H9 (cell line): Measurements from ENCODE around the gene USH2A. TPM values are rescaled to one million over a fixed set of nuclear protein-coding genes. Genes with fewer than 3 reads are reported as not detected.

Experiments used
- DNase-seq: peaks from one replicate; pipeline ENCODE4 v3.0.0-alpha.2; 2017
- H2AFZ ChIP-seq: one replicate; pipeline ENCODE4 v1.6.1; 2013; ENCODE audit warnings: mild to moderate bottlenecking, low read length, control low read depth, moderate library complexity
- H2AK5ac ChIP-seq: 2 replicates; pipeline ENCODE4 v1.6.1; 2013; ENCODE audit warnings: low read length, control low read depth, mixed read lengths; ENCODE audit not compliant: insufficient read length
- H2BK120ac ChIP-seq: one replicate; pipeline ENCODE4 v1.6.1; 2013; ENCODE audit warnings: low read depth, mild to moderate bottlenecking, low read length, control low read depth, inconsistent platforms; ENCODE audit not compliant: poor library complexity, severe bottlenecking
- H2BK12ac ChIP-seq: 2 replicates; pipeline ENCODE4 v1.6.1; 2013; ENCODE audit warnings: low read length, control low read depth, mixed read lengths, low read depth; ENCODE audit not compliant: insufficient read length
- H2BK15ac ChIP-seq: 2 replicates; pipeline ENCODE4 v1.6.1; 2013; ENCODE audit warnings: low read depth, low read length, control low read depth
- H2BK20ac ChIP-seq: one replicate; pipeline ENCODE4 v1.6.1; 2013; ENCODE audit warnings: low read depth, mild to moderate bottlenecking, low read length, control low read depth, inconsistent platforms; ENCODE audit not compliant: poor library complexity, severe bottlenecking
- H2BK5ac ChIP-seq: 2 replicates; pipeline ENCODE4 v1.6.1; 2013; ENCODE audit warnings: low read length, control low read depth, mixed read lengths; ENCODE audit not compliant: insufficient read length
- H3K14ac ChIP-seq: 2 replicates; pipeline ENCODE4 v1.6.1; 2013; ENCODE audit warnings: low read length, control low read depth; ENCODE audit not compliant: insufficient read depth
- H3K18ac ChIP-seq: 2 replicates; pipeline ENCODE4 v1.6.1; 2013; ENCODE audit warnings: low read depth, mild to moderate bottlenecking, mixed read lengths, low read length, control low read depth; ENCODE audit not compliant: insufficient read length
- H3K23ac ChIP-seq: 2 replicates; pipeline ENCODE4 v1.6.1; 2013; ENCODE audit warnings: low read length, control low read depth, mixed read lengths, low read depth; ENCODE audit not compliant: insufficient read length
- H3K23me2 ChIP-seq: 2 replicates; pipeline ENCODE4 v1.6.1; 2013; ENCODE audit warnings: low read depth, mild to moderate bottlenecking, mixed read lengths, low read length, control low read depth; ENCODE audit not compliant: insufficient read length, poor library complexity, severe bottlenecking
- H3K27ac ChIP-seq: 2 replicates; pipeline ENCODE4 v1.5.1; 2013; ENCODE audit warnings: low read length, control low read depth, mixed read lengths, low read depth; ENCODE audit not compliant: insufficient read length
- H3K27me3 ChIP-seq: 2 replicates; pipeline ENCODE4 v1.6.1; 2013; ENCODE audit warnings: low read length, control low read depth, inconsistent platforms; ENCODE audit not compliant: insufficient read depth
- H3K4ac ChIP-seq: 2 replicates; pipeline ENCODE4 v1.6.1; 2013; ENCODE audit warnings: low read depth, mild to moderate bottlenecking, control low read depth, inconsistent platforms, low read length, moderate library complexity
- H3K4me1 ChIP-seq: 2 replicates; pipeline ENCODE4 v1.6.1; 2013; ENCODE audit warnings: low read length, control low read depth, inconsistent platforms; ENCODE audit not compliant: insufficient read depth
- H3K4me2 ChIP-seq: 2 replicates; pipeline ENCODE4 v1.6.1; 2013; ENCODE audit warnings: low read length, control low read depth, mixed read lengths; ENCODE audit not compliant: insufficient read length, insufficient read depth
- H3K56ac ChIP-seq: 2 replicates; pipeline ENCODE4 v1.6.1; 2013; ENCODE audit warnings: low read depth, mild to moderate bottlenecking, mixed read lengths, low read length, control low read depth; ENCODE audit not compliant: insufficient read length
- H3K79me1 ChIP-seq: 2 replicates; pipeline ENCODE4 v1.6.1; 2013; ENCODE audit warnings: low read depth, mild to moderate bottlenecking, moderate library complexity, low read length, control low read depth, inconsistent platforms; ENCODE audit not compliant: insufficient read depth, poor library complexity, severe bottlenecking
- H3K79me2 ChIP-seq: 2 replicates; pipeline ENCODE4 v1.6.1; 2013; ENCODE audit warnings: low read length, control low read depth, inconsistent platforms; ENCODE audit not compliant: insufficient read depth
- H3K9ac ChIP-seq: 2 replicates; pipeline ENCODE4 v1.6.1; 2013; ENCODE audit warnings: low read length, control low read depth, mixed read lengths; ENCODE audit not compliant: insufficient read length; ENCODE audit errors: extremely low read depth
- H3K9me3 ChIP-seq: one replicate; pipeline ENCODE4 v1.6.1; 2013; ENCODE audit warnings: low read depth, low read length, inconsistent platforms; ENCODE audit not compliant: control insufficient read depth
- H3T11ph ChIP-seq: one replicate; pipeline ENCODE4 v1.6.1; 2013; ENCODE audit warnings: mild to moderate bottlenecking, low read length, control low read depth, inconsistent platforms
- H4K20me1 ChIP-seq: one replicate; pipeline ENCODE4 v1.6.1; 2013; ENCODE audit not compliant: control insufficient read depth, insufficient read length, insufficient read depth
- H4K5ac ChIP-seq: 2 replicates; pipeline ENCODE4 v1.6.1; 2013; ENCODE audit warnings: low read depth, mild to moderate bottlenecking, mixed read lengths, low read length, control low read depth; ENCODE audit not compliant: insufficient read length
- H4K8ac ChIP-seq: replicated peaks from 2 replicates; pipeline ENCODE4 v1.6.1; 2013; ENCODE audit warnings: low read length, control low read depth, mixed read lengths, low read depth; ENCODE audit not compliant: insufficient read length
- H4K91ac ChIP-seq: 2 replicates; pipeline ENCODE4 v1.6.1; 2013; ENCODE audit warnings: low read depth, mild to moderate bottlenecking, moderate library complexity, mixed read lengths, low read length, control low read depth; ENCODE audit not compliant: insufficient read length
- H3K27ac Mint-ChIP-seq, 3 experiments: 2 replicates in 2 of 3; 3 replicates in 1 of 3; pipeline ENCODE4 v1.8.0; 2020 to 2021; ENCODE audit warnings: mixed read lengths in 3 of 3, mild to moderate bottlenecking in 1 of 3, moderate library complexity in 1 of 3
- H3K27me3 Mint-ChIP-seq: 2 replicates; pipeline ENCODE4 v1.8.0; 2021; ENCODE audit warnings: low read depth, mild to moderate bottlenecking, moderate library complexity, mixed read lengths
- H3K36me3 Mint-ChIP-seq, 3 experiments: 2 replicates in 2 of 3; 3 replicates in 1 of 3; pipeline ENCODE4 v1.8.0; 2020 to 2021; ENCODE audit warnings: low read depth in 3 of 3, mixed read lengths in 3 of 3; ENCODE audit not compliant: insufficient read depth in 1 of 3
- H3K4me1 Mint-ChIP-seq, 2 experiments: 2 replicates each; pipeline ENCODE4 v1.8.0; 2020; ENCODE audit warnings: mixed read lengths in 2 of 2
- H3K4me3 Mint-ChIP-seq, 2 experiments: 2 replicates in 1 of 2; 3 replicates in 1 of 2; pipeline ENCODE4 v1.8.0; 2020 to 2021; ENCODE audit warnings: mild to moderate bottlenecking in 2 of 2, mixed read lengths in 2 of 2, moderate library complexity in 1 of 2
- H3K9me3 Mint-ChIP-seq, 2 experiments: 2 replicates in 1 of 2; 3 replicates in 1 of 2; pipeline ENCODE4 v1.8.0; 2020; ENCODE audit warnings: mild to moderate bottlenecking in 2 of 2, mixed read lengths in 2 of 2, moderate library complexity in 1 of 2
- WGBS: extraction: QIAGEN DNeasy Blood & Tissue Kit; methylation state at CpG from one replicate; pipeline ENCODE4 v1.1.7; 2013; ENCODE audit warnings: missing lambda C conversion rate, low lambda C conversion rate, mixed read lengths; ENCODE audit not compliant: insufficient read length; ENCODE audit errors: extremely low coverage; 5-methylcytosine and 5-hydroxymethylcytosine counted together
- total RNA-seq: library from RNA; stranded (reverse); gene quantifications from 2 replicates; pipeline ENCODE4 v1.2.1, GENCODE V29; 2021
- TF ChIP-seq, protein P1 (sequence below): fragments of 200-600 bp; sonication (generic); conservative IDR thresholded peaks from 3 replicates; pipeline ENCODE4 v1.8.0; 2021; ENCODE audit warnings: antibody characterized with exemption, mild to moderate bottlenecking

USH2A gene
- total RNA-seq, 1 experiment from 2014 or later = 0.11 TPM

DNA sequence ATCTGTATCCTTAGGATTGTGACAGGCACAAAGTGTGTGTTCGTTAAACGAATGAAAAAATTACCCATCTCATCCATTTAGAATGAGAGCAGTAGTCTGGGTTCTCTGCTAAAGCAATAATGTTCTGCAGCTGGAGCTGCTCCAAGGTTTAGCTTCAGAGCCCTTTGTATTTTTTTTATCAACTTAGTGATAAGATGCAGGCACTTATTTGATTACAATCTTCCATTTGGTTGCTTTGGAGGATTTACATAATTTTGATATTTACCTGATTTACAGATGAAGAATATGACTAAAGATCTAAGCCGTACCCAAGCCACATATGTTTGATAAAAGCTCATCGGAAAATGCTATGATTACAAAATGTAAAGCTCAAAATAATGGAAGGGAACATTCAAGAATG lies 654.9 kb downstream of the USH2A start:
- H3T11ph ChIP-seq = no peak overlapping the region
- no peak overlapping the region for H3K23ac ChIP-seq
- H3K4me2 ChIP-seq = no peak overlapping the region
- TF ChIP-seq, protein P1, sequence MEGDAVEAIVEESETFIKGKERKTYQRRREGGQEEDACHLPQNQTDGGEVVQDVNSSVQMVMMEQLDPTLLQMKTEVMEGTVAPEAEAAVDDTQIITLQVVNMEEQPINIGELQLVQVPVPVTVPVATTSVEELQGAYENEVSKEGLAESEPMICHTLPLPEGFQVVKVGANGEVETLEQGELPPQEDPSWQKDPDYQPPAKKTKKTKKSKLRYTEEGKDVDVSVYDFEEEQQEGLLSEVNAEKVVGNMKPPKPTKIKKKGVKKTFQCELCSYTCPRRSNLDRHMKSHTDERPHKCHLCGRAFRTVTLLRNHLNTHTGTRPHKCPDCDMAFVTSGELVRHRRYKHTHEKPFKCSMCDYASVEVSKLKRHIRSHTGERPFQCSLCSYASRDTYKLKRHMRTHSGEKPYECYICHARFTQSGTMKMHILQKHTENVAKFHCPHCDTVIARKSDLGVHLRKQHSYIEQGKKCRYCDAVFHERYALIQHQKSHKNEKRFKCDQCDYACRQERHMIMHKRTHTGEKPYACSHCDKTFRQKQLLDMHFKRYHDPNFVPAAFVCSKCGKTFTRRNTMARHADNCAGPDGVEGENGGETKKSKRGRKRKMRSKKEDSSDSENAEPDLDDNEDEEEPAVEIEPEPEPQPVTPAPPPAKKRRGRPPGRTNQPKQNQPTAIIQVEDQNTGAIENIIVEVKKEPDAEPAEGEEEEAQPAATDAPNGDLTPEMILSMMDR = no peak
- no peak overlapping the region for H3K56ac ChIP-seq
- Mint-ChIP-seq H3K27ac (peak overlapping the region; percentile 0 to 94 (median 85); a peak in 4 of 7 replicates), H3K27me3 (no peaks in the 10 kb centered on the region), H3K36me3 (no peaks in the 10 kb centered on the region; a peak in 1 of 7 replicates), H3K4me3 (no peak overlapping the region), H3K9me3 (no peaks in the 10 kb centered on the region), H3K4me1 (peaks cover 37 to 40% of the 10 kb centered on the region in 2 experiments)
- H3K27me3 ChIP-seq = no peaks in the 10 kb centered on the region
- H3K27ac ChIP-seq = no peak overlapping the region
- H3K4me1 ChIP-seq = peaks cover 9% of the 10 kb centered on the region; the same call in 1 of the 2 replicates
- H3K79me1 ChIP-seq = no peaks in the 10 kb centered on the region
- no peak overlapping the region for H3K18ac ChIP-seq
- H2BK5ac ChIP-seq = no peak overlapping the region
- H3K79me2 ChIP-seq = no peaks in the 10 kb centered on the region
- H4K20me1 ChIP-seq = no peaks in the 10 kb centered on the region
- H2AK5ac ChIP-seq = no peak overlapping the region
- no peak overlapping the region for H3K14ac ChIP-seq
- no peak for DNase-seq
- no peak overlapping the region for H4K8ac ChIP-seq
- no peak overlapping the region for H4K91ac ChIP-seq
- no peak overlapping the region for H2BK120ac ChIP-seq
- H2BK20ac ChIP-seq = no peak overlapping the region
- H2BK15ac ChIP-seq = no peak overlapping the region
- no peaks in the 10 kb centered on the region for H3K23me2 ChIP-seq
- H3K9me3 ChIP-seq = no peaks in the 10 kb centered on the region
- no peak overlapping the region for H3K4ac ChIP-seq
- WGBS = no CpG with 5 or more reads among the region's 4 CpGs
- no peak overlapping the region for H4K5ac ChIP-seq
- no peak overlapping the region for H3K9ac ChIP-seq
- no peak overlapping the region for H2BK12ac ChIP-seq
- H2AFZ ChIP-seq = no peak overlapping the region
